KBM-7 (cell line): Measurements from ENCODE around the gene RPIA.
"Not testable (repeated sequence)": the region's sequence is repeated elsewhere in the genome, so short reads cannot be mapped to it uniquely, and the experiment has no call there.

Experiments
- DNase-seq: peaks from one replicate; pipeline ENCODE4 v3.0.0-alpha.2; 2015
- in situ Hi-C: fragments of 300-500 bp; cut with MboI; formaldehyde crosslinking; loops from 2 replicates; pipeline ENCODE4 v1.14.3; 2020; ENCODE audit warnings: low sequenced_read_pairs, low pct_unique_long_range_greater_than_20kb, mixed read lengths

Gene RPIA

DNA sequence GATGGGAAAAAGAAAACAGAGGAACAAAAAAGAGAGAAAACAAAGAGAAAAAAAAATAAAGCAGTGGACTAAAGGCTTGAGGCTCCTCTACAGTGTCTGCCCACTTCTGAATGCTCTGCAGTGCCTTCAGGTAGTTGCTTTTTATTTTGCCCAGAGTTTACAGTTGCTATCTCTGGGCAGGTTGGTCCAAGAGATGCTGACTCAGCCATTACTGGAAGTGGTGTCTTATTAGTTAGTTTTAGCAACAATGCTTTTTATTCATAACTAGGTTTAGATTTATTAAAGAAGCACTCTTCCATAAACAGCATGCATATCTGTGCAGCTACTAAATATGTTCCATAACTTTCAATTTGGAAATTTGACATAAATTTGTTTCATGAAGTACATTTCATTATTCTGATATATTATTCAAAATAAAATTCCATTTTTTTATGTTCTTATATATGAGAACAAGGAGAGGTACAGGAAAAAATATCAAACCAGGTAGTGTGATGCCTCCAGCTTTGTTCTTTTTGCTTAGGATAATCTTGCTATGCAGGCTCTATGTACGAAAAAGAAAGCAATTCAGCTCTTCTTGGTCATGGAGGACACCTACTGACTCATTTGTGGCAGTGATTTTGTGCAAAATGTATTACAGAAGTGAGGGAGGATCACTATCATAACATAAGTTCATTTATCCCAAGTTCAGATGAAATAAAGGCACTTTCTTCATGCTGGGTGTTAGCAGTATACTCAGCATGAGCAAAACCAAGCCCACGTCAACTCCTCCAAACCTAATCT is 69.5 kb downstream of the RPIA start:
- in situ Hi-C loops, result no loop called here
- no peak for DNase-seq

DNA sequence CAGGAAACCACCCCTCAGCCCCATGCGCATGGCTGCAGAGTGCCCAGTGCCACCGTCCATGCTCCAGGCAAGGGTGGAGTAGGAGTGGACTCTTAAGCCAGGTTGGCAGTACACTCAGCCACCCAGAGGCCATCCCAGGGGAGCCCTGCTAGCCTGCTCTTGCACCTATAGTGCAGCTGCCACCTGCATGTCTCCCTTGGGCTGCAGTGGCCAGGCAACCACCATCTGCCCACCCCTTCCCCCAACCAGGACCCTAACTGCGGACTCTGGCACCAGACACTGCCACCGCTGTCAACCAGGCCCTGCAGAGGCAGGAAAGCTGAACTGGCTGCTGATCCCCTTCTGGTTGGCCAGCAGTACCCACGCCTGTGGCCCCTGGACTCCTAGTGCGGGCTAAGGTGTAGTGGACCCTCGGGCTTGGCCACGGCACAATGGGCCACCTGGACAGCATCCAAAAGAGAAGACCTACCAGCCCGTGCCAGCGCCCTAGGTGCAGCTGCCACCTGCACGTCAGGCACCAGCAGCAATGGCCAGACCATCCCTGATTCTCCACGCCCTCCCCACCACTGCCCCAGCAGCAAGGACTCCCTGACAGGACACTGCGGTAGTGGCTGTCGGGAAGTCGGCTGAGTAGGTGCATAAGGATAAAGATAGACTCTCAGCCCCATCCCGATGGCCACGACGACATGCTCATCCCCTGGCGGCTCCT is 72.8 kb downstream of the RPIA start:
- DNase-seq, result no peak
- in situ Hi-C loops, result no loop called here

DNA sequence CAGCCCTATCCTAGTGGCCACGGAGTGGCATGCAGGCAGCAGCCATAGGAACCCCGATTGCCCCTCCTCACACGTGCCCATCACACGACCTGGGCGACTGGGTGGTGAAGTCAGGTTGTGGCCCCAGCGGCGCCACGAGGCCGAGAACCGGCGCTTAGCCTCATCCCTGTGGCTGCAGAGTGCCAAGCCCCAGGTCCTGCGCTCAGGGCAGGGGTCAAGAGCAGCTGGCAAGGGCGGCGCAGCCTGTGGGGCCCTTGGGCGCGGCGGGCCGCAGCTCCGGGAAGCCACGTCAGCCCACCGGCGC is 73.3 kb downstream of the RPIA start:
- in situ Hi-C loops, result no loop called here
- no peak for DNase-seq

DNA sequence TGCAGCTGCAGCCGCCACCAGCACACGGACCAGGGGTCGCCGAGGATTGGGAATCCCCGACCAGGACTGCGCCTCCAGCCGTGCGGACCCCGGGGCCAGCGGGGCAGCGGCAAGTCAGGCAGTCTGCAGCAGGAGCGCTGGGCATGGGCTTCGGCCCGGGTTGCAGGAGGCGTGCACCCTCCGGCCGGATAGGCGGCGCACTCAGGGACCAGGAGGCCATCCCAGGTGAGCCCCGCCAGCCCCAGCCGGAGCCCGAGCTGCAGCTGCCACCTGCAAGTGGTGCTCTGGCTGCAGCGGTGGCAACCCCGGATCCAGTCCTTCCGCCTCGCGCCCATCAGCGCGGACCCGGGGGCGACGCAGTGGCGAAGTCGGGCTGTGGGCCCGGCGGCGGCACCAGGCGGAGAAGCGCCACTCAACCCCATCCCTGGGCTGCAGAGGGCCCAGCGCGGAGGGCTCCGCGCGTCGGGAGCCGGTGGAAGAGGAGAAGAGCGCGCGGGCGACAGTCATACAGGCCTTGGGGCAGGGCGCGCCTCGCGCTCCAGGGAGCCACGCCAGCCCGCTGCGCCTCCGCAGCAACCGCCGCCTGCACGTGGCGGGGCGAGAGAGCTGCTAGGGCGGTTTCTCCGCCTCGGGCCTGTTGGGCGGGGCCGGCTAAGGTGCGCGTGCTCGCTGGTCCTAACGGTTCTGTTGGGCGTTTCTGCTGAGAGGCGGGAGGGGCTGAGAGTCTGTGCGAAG is 73.8 kb downstream of the RPIA start:
- no peak for DNase-seq
- in situ Hi-C loops, result no loop called here

DNA sequence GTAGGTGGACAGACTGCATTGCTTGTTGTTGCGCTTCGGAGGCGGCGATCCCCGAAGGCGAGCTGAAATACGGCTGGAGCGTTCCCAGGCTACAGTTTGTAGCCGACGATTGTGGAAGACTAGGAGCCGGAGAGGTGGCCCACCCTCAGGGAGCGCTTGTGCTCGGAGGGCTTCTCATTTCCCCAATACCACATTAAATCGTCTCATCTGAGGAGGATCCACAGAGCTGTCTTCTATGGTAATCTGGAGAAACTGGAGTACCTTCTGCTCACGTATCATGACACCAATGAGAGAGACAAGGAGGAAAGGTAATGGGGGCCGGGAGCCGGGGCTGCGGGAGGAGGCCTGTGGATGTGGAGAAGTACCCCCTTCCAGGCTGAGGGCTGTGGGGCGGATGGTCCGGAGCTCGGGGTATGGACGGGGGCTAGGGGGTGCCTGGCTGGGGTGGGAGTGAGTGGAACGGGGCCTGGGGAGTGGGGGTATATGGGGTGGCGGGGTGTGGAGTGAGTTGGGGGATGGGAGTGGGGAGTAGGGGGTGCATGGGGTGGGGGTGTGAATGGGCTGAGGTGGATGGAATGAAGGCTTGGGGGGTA is 74.5 kb downstream of the RPIA start:
- DNase-seq, in situ Hi-C loops: not testable (repeated sequence)

DNA sequence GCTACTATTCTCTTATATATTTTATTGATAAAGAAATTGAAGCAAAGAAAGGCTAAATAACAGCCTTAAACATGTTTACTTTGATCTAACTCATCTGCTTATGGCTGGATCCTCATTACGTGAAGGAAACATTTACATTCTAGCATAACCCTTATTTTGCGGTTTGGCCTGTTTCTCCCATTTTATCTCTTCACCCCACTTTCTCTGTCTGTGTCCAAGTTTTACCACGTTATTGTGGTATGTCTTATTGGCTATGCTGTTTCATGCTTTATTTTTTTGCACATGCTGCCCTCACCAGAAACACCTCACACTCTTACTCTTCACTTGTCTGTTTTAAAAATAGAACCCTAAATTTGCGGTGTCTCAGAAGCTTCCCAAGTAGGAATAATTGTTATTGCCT is 78.5 kb downstream of the RPIA start:
- in situ Hi-C loops, result no loop called here
- no peak for DNase-seq

DNA sequence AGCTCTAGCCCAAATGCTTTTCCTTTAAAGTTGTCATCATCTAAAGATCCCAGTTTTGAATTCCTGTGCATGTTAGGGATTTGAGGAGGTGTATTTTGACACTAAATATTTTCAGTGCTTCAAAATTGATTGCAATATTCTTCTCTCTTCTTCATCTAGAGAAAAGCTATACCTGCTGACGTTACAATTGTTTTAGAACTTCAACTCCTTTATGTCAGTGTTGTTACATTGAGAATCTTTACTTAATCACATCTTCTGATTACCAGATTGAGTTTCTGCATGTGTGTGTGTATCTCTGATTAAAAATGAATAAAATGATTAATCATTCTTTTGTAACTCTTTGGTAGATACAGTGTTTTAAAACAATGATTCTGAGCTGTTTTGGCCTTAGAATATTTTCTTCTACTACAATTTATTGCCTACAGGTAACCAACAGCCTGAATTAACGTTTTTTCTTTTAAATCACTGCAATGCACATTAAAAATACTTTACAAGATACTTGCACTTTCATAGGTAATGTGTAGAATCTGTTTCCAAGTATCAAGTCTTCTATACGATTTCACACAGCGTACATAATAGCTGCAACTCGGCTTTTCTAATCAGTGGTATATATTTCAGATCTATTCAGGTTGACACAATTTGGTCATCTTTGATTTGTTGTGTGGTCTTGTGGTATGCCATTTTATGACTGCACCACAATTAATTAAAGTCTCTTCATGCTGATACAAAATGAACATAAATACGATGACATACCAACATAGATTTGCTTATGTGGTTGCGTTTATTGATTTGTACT is 82.0 kb downstream of the RPIA start:
- DNase-seq, in situ Hi-C loops: not testable (repeated sequence)

DNA sequence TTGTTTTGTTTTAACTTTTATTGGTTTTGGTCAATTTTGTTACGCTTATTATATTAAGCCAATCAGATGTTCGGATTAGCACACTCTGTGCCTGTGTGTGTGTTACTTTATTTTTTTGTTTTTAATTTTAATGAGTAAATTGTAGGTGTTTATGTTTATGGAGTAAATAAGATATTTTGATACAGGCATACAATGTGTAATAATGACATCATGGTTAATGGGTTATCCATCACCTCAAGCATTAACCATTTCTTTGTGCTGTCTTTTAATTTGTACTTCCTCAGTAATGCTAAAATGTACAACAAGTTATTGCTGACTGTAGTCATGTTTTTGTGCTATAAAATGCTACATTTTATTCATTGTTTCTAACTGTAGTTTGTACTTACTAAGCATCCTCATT is 97.7 kb downstream of the RPIA start:
- DNase-seq, in situ Hi-C loops: not testable (repeated sequence)

DNA sequence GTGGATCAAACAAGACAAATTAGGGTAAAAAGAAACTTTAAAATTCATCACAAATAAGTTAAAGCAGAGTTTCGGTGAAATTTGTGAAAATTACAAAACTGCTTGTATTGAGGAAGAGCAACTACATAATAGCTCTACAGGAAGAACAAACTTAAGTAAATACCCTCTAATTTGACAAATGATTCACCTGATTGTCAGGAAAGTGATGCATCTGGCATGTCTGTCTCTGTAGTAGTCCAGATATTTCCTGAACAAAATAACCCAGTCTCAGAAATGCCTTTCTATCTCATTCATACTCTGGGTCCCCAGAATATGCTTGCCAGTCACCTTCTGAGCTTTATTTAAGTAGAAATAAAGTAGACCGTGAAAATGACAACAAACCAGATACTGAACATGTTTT is 104.5 kb downstream of the RPIA start:
- in situ Hi-C loops, DNase-seq: not testable (repeated sequence)

DNA sequence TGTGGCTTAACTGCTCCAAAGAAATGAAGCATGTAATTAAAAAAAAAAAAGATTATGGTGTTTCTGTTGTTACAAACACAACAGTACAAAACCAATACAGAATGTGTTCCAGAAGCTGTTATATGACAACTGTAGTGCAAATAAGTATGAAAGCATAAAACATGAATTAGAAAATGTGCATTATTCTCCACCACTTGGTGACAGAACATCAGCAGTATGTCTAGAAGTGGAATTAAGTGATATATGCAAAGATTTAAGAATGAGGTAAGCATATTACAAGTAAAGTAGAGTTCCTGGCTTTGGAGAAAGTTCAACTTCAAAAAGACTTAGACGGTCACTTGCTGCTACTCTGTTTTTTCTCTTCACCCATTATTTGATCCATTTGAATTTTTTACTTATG is 105.0 kb downstream of the RPIA start:
- DNase-seq, in situ Hi-C loops: not testable (repeated sequence)

DNA sequence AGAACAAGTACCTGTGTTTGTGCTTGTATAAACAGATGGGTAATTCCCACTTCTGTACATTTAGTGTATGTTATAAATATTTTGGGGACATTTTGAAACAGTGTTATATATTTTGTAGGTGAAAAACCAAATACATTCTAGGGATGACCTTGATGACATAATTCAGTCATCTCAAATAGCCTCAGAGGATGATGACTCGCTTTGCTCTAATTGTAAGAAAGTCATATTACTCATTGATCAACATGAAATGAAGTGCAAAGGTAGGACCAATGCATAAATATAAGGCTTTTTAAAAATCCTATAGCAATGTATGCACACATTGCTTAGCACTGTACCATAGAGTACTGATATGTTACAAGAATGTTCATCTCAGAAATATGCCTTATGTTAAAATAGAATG is 105.7 kb downstream of the RPIA start:
- in situ Hi-C loops, DNase-seq: not testable (repeated sequence)
